Tibial nerve (tissue), 4 donors: ENCODE data around the gene CEP128.

Experiments
- CTCF ChIP-seq, 5 experiments: fragments of 200-600 bp in 3 of 5; fragments of 450-650 bp in 2 of 5; sonication (generic) in 3 of 5; IDR thresholded peaks; one replicate each; pipeline ENCODE4 v1.5.1; 2016 to 2019; ENCODE audit warnings: antibody characterized with exemption in 5 of 5, mild to moderate bottlenecking in 3 of 5, moderate library complexity in 2 of 5
- EP300 ChIP-seq, 2 donors: sonication (generic); formaldehyde crosslinking; IDR thresholded peaks; one replicate each; pipeline ENCODE4 v1.6.1; 2017; ENCODE audit warnings: antibody characterized with exemption in 2 of 2, mild to moderate bottlenecking in 1 of 2
- POLR2A ChIP-seq, 2 donors: fragments of 450-650 bp; IDR thresholded peaks; one replicate each; pipeline ENCODE4 v1.6.1; 2017; ENCODE audit warnings: antibody characterized with exemption in 2 of 2, mild to moderate bottlenecking in 2 of 2, moderate library complexity in 2 of 2

DNA sequence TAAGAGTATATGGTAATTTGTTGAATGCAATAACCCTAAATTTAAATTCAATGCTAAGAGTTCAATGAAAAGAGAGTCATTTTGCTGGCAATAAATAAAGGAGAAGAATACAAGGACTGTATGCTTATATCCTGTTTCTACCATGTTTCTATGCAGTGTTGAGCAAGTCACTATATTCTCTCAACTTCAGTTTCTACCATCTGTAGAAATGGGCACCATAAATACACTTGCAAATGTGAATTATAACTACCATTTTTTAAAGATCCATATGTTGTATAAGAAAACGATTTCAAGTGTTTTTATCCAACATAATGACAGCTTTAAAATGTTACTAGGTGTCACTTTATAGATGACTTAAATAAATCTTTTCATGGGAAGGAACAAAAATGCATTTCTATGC lies 170.3 kb downstream of the CEP128 start:
- no peak for TF ChIP-seq POLR2A (IDR thresholded peaks at IDR 0.05)
- TF ChIP-seq CTCF (IDR thresholded peaks at IDR 0.05): no peak
- no peak for TF ChIP-seq EP300 (IDR thresholded peaks at IDR 0.05)
